Hepatocyte (in vitro differentiated cells): ENCODE results near the gene TCP10L. TPM values are rescaled to one million over a fixed set of nuclear protein-coding genes. Genes with fewer than 3 reads are reported as not detected.

Experiments used
- DNase-seq: peaks from one replicate; pipeline ENCODE4 v3.0.0-alpha.2; 2016; ENCODE audit warnings: low spot score
- H2AFZ ChIP-seq: fragments of 200-600 bp; sonication (generic); 2 replicates; pipeline ENCODE4 v1.6.0; 2016; ENCODE audit warnings: antibody characterized with exemption, mild to moderate bottlenecking
- H3K27ac ChIP-seq: fragments of 200-600 bp; sonication (generic); 2 replicates; pipeline ENCODE4 v1.5.1; 2016; ENCODE audit warnings: mild to moderate bottlenecking
- H3K27me3 ChIP-seq: fragments of 200-600 bp; sonication (generic); 2 replicates; pipeline ENCODE4 v1.6.1; 2016
- H3K36me3 ChIP-seq: fragments of 200-600 bp; sonication (generic); replicated peaks from 2 replicates; pipeline ENCODE4 v1.5.1; 2016; ENCODE audit warnings: low read depth; ENCODE audit not compliant: insufficient read depth
- H3K4me1 ChIP-seq: fragments of 200-600 bp; sonication (generic); 2 replicates; pipeline ENCODE4 v1.5.1; 2016; ENCODE audit warnings: mild to moderate bottlenecking, moderate library complexity; ENCODE audit not compliant: insufficient read depth
- H3K4me2 ChIP-seq: fragments of 200-600 bp; sonication (generic); 2 replicates; pipeline ENCODE4 v1.6.0; 2016
- H3K4me3 ChIP-seq: fragments of 200-600 bp; sonication (generic); 2 replicates; pipeline ENCODE4 v1.5.1; 2016; ENCODE audit warnings: mild to moderate bottlenecking
- H3K79me2 ChIP-seq: fragments of 200-600 bp; sonication (generic); 2 replicates; pipeline ENCODE4 v1.6.0; 2017; ENCODE audit warnings: mild to moderate bottlenecking
- H3K9me2 ChIP-seq: fragments of 200-600 bp; sonication (generic); replicated peaks from 2 replicates; pipeline ENCODE4 v1.6.0; 2017; ENCODE audit warnings: mild to moderate bottlenecking; ENCODE audit not compliant: insufficient read depth
- H3K9me3 ChIP-seq: fragments of 200-600 bp; sonication (generic); 2 replicates; pipeline ENCODE4 v1.5.1; 2016; ENCODE audit warnings: low read depth, mild to moderate bottlenecking
- H4K20me1 ChIP-seq: fragments of 200-600 bp; sonication (generic); 2 replicates; pipeline ENCODE4 v1.6.0; 2016; ENCODE audit warnings: mild to moderate bottlenecking; ENCODE audit not compliant: insufficient read depth, poor library complexity, severe bottlenecking
- EZH2 ChIP-seq: fragments of 200-600 bp; sonication (generic); IDR thresholded peaks from 2 replicates; pipeline ENCODE4 v1.6.1; 2016; ENCODE audit warnings: antibody characterized with exemption, mild to moderate bottlenecking, borderline replicate concordance
- EZH2phosphoT487 ChIP-seq: fragments of 200-600 bp; sonication (generic); IDR thresholded peaks from one replicate; pipeline ENCODE4 v1.6.1; 2018; ENCODE audit warnings: antibody characterized with exemption, mild to moderate bottlenecking, low read depth, moderate library complexity; ENCODE audit not compliant: unreplicated experiment, severe bottlenecking
- WGBS: methylation state at CpG from one replicate; pipeline ENCODE4 v1.1.6; 2016; ENCODE audit warnings: low lambda C conversion rate; ENCODE audit errors: missing lambda C conversion rate; 5-methylcytosine and 5-hydroxymethylcytosine counted together
- polyA plus RNA-seq: library from polyadenylated mRNA; unstranded; fragments of >200 nt; fragmentation: Nextera tagmentation; extraction: Ambion mirVana; gene quantifications from 2 replicates; pipeline ENCODE4 v1.2.1, GENCODE V29; 2016
- total RNA-seq: library from RNA; depleted of rRNA; stranded (reverse); fragments of >200 nt; gene quantifications from 2 replicates; pipeline ENCODE4 v1.2.3, GENCODE V29; 2014
- TF ChIP-seq, protein P1 (sequence below): fragments of 200-600 bp; sonication (generic); IDR thresholded peaks from 2 replicates; pipeline ENCODE4 v1.5.1; 2016; ENCODE audit warnings: antibody characterized with exemption, mild to moderate bottlenecking; ENCODE audit not compliant: poor library complexity

Gene TCP10L
- total and polyA plus RNA-seq, 2 experiments from 2014 or later = 0.40 to 1.0 TPM

DNA sequence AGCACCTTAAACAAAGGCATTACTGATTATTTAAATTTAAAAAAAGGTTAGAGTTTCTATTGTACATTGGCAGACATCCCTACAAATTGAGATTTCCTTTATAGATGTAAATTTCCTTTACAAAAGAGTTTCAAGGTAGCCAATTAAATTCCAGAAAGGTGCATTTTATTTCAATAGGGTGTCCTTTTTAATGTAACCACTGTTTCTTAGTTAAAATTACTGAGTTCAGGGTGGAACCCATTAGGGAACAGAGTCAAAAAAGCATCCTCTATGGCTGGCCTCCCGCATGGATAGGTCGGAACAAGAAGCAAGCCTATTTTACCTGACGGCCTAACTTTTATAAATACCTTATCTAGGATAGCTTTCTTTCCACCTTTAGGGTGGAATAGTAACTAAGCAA lies 24.4 kb downstream of the TCP10L start:
- Histone ChIP-seq H3K4me3 (no peak overlapping the region), H3K36me3 (no peaks in the 10 kb centered on the region), H3K9me2 (no peaks in the 10 kb centered on the region), H3K79me2 (no peaks in the 10 kb centered on the region), H3K4me2 (no peak overlapping the region), H4K20me1 (no peaks in the 10 kb centered on the region), H2AFZ (no peak overlapping the region), H3K9me3 (no peaks in the 10 kb centered on the region), H3K27ac (no peak overlapping the region), H3K27me3 (no peaks in the 10 kb centered on the region), H3K4me1 (no peaks in the 10 kb centered on the region)
- TF ChIP-seq, protein P1, sequence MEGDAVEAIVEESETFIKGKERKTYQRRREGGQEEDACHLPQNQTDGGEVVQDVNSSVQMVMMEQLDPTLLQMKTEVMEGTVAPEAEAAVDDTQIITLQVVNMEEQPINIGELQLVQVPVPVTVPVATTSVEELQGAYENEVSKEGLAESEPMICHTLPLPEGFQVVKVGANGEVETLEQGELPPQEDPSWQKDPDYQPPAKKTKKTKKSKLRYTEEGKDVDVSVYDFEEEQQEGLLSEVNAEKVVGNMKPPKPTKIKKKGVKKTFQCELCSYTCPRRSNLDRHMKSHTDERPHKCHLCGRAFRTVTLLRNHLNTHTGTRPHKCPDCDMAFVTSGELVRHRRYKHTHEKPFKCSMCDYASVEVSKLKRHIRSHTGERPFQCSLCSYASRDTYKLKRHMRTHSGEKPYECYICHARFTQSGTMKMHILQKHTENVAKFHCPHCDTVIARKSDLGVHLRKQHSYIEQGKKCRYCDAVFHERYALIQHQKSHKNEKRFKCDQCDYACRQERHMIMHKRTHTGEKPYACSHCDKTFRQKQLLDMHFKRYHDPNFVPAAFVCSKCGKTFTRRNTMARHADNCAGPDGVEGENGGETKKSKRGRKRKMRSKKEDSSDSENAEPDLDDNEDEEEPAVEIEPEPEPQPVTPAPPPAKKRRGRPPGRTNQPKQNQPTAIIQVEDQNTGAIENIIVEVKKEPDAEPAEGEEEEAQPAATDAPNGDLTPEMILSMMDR = no peak
- TF ChIP-seq EZH2 (no peak), EZH2phosphoT487 (no peak)
- 70% methylated on average over 3 of the region's 3 CpGs for WGBS
- DNase-seq = no peak

DNA sequence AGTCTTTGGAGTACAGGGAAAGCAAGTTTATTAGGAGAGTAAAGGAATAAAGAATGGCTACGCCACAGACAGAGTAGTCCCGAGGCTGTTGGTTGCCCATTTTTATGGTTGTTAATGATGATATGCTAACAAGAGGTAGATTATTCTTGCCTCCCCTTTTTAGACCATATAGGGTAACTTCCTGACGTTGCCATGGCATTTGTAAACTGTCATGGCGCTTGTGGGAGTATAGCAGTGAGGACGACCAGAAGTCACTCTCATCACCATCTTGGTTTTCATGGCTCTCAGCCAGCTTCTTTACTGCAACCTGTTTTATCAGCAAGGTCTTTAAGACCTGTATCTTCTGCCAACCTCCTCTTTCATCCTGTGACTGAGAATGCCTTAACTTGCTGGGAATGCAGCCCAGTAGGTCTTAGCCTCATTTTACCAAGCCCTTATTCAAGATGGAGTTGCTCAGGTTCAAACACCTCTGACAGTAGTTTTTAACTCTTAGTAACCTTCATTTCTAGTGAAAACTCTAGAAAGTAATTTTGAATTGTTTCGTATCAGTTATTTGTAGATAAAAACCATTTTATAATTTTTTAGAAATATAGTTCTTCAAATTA lies 26.2 kb downstream of the TCP10L start:
- Histone ChIP-seq H3K9me3 (no peaks in the 10 kb centered on the region), H3K27me3 (no peaks in the 10 kb centered on the region), H3K9me2 (no peaks in the 10 kb centered on the region), H2AFZ (no peak overlapping the region), H3K27ac (no peak overlapping the region), H3K79me2 (no peaks in the 10 kb centered on the region), H4K20me1 (no peaks in the 10 kb centered on the region), H3K4me2 (no peak overlapping the region), H3K4me3 (no peak overlapping the region), H3K4me1 (no peaks in the 10 kb centered on the region), H3K36me3 (no peaks in the 10 kb centered on the region)
- no peak for TF ChIP-seq EZH2
- no peak for DNase-seq
- WGBS = 85% methylated on average over 6 of the region's 6 CpGs

DNA sequence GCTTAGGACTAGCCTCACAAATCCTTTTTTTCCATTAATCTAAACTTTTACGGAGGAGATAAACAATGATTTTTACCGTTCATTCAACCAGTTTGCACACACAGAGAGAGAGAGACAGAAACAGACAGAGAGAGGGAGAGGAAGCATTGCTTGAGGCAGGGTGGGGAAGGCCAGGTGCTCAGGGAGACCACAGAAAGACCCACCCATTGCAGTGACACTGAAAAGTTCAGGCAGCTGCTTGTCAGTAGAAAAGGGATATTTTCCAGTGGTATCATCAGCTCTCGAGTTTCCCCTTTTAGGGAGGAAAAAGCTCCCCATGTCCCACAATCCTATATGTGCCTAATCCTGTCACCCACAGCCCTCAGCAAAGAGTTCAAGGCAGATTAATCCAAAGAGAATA lies 27.2 kb downstream of the TCP10L start:
- no peak overlapping the region for H3K4me2 ChIP-seq
- no peak overlapping the region for H3K4me3 ChIP-seq
- H3K79me2 ChIP-seq = no peaks in the 10 kb centered on the region
- H3K4me1 ChIP-seq = no peaks in the 10 kb centered on the region
- TF ChIP-seq EZH2phosphoT487 (no peak), EZH2 (no peak)
- TF ChIP-seq, protein P1 = no peak
- H3K36me3 ChIP-seq = no peaks in the 10 kb centered on the region
- no peak for DNase-seq
- H3K9me3 ChIP-seq = no peaks in the 10 kb centered on the region
- H3K27ac ChIP-seq = no peak overlapping the region
- 75% methylated on average over 3 of the region's 3 CpGs for WGBS
- H3K9me2 ChIP-seq = no peaks in the 10 kb centered on the region
- no peaks in the 10 kb centered on the region for H3K27me3 ChIP-seq
- H4K20me1 ChIP-seq = no peaks in the 10 kb centered on the region
- H2AFZ ChIP-seq = no peak overlapping the region

DNA sequence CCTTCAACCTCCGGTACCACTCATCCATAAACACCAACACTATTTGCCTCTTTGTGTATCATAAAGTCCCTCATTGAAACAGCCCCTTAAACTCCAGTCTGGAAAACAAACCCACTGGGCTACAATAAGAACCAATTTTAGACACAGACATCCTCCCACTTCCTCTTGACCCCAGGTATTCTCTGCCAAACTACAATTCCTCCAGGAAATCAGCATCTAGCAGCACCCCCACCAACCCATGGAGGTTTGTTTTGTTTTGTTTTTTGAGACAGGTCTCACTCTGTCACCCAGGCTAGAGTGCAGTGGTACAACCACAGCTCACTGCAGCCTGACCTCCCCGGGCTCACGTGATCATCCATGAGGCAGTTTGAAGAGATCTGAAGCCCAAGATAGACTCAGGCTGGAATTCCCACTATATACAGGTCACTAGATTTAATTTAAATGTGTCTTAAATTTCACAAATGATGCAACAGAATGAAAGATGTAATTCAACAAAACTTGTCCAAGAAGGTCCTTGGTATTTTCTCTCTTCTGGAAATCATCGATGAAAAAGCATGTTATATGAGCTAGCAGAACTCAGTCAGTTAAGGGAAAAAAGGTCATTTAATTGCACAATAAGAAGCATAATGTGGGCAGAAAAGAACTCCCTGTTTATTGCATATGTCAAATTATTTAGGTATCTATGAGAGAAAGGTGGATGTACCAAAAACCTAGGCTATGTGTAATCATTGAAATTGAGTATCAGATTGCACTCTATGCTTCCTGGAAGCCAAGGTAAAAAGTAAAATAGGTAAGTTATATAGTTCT lies 30.3 kb downstream of the TCP10L start:
- H3K4me3 ChIP-seq = no peak overlapping the region
- H3K27ac ChIP-seq = no peak overlapping the region
- TF ChIP-seq EZH2 = no peak
- TF ChIP-seq, protein P1 = no peak
- TF ChIP-seq EZH2phosphoT487 = no peak
- WGBS = 100% methylated on average over 4 of the region's 4 CpGs
- H3K27me3 ChIP-seq = no peaks in the 10 kb centered on the region
- no peaks in the 10 kb centered on the region for H3K36me3 ChIP-seq
- no peaks in the 10 kb centered on the region for H3K9me3 ChIP-seq
- no peaks in the 10 kb centered on the region for H4K20me1 ChIP-seq
- no peak overlapping the region for H3K4me2 ChIP-seq
- no peaks in the 10 kb centered on the region for H3K79me2 ChIP-seq
- H3K4me1 ChIP-seq = no peaks in the 10 kb centered on the region
- no peak for DNase-seq
- H3K9me2 ChIP-seq = no peaks in the 10 kb centered on the region
- H2AFZ ChIP-seq = no peak overlapping the region
